Astrocyte (in vitro differentiated cells and primary cell): Measurements from ENCODE around the gene U2AF1L4. TPM values are rescaled to one million over a fixed set of nuclear protein-coding genes. Genes with fewer than 3 reads are reported as not detected.

Source experiments
- DNase-seq: peaks from one replicate; pipeline ENCODE4 v3.0.0-alpha.2; 2010; ENCODE audit warnings: low read depth
- FAIRE-seq: peaks from 2 replicates; lab custom pipeline; 2011; peaks lifted over from hg19 to GRCh38; lab: Jason Lieb, UNC
- H2AFZ ChIP-seq: 2 replicates; pipeline ENCODE4 v1.6.0; 2012; ENCODE audit warnings: low read depth, low read length, inconsistent platforms
- H3K27ac ChIP-seq: 2 replicates; pipeline ENCODE4 v1.5.1; 2011; ENCODE audit warnings: low read depth, low read length, inconsistent platforms
- H3K27me3 ChIP-seq: 2 replicates; pipeline ENCODE4 v1.6.0; 2011; ENCODE audit warnings: low read length, inconsistent platforms; ENCODE audit not compliant: insufficient read depth
- H3K36me3 ChIP-seq: 2 replicates; pipeline ENCODE4 v1.5.1; 2011; ENCODE audit warnings: low read length, inconsistent platforms; ENCODE audit not compliant: insufficient read depth
- H3K4me1 ChIP-seq: 2 replicates; pipeline ENCODE4 v1.5.1; 2011; ENCODE audit warnings: low read length, inconsistent platforms; ENCODE audit not compliant: insufficient read depth
- H3K4me2 ChIP-seq: 2 replicates; pipeline ENCODE4 v1.6.0; 2012; ENCODE audit warnings: low read length, inconsistent platforms
- H3K4me3 ChIP-seq: 2 replicates; pipeline ENCODE4 v1.5.1; 2011; ENCODE audit warnings: low read depth, mild to moderate bottlenecking, low read length, inconsistent platforms; ENCODE audit not compliant: insufficient read depth
- H3K79me2 ChIP-seq: 2 replicates; pipeline ENCODE4 v1.6.0; 2012; ENCODE audit warnings: mild to moderate bottlenecking, low read length, inconsistent platforms; ENCODE audit not compliant: insufficient read depth
- H3K9ac ChIP-seq: 2 replicates; pipeline ENCODE4 v1.6.0; 2012; ENCODE audit warnings: mild to moderate bottlenecking, low read length, inconsistent platforms
- H3K9me3 ChIP-seq: 2 replicates; pipeline ENCODE4 v1.5.1; 2012; ENCODE audit warnings: low read depth, mild to moderate bottlenecking, low read length, inconsistent platforms; ENCODE audit not compliant: insufficient read depth
- H4K20me1 ChIP-seq: 2 replicates; pipeline ENCODE4 v1.6.0; 2012; ENCODE audit warnings: low read length, inconsistent platforms; ENCODE audit not compliant: insufficient read depth
- H3K27ac Mint-ChIP-seq: one replicate; pipeline ENCODE4 v1.8.0; 2021; ENCODE audit warnings: mild to moderate bottlenecking, mixed read lengths; ENCODE audit not compliant: unreplicated experiment
- H3K27me3 Mint-ChIP-seq: one replicate; pipeline ENCODE4 v1.8.0; 2021; ENCODE audit warnings: low read depth, mixed read lengths; ENCODE audit not compliant: unreplicated experiment
- H3K36me3 Mint-ChIP-seq: one replicate; pipeline ENCODE4 v1.8.0; 2021; ENCODE audit warnings: low read depth, mixed read lengths; ENCODE audit not compliant: unreplicated experiment
- H3K4me1 Mint-ChIP-seq: one replicate; pipeline ENCODE4 v1.8.0; 2021; ENCODE audit warnings: low read depth, mixed read lengths; ENCODE audit not compliant: unreplicated experiment
- H3K4me3 Mint-ChIP-seq: one replicate; pipeline ENCODE4 v1.8.0; 2021; ENCODE audit warnings: mild to moderate bottlenecking, moderate library complexity, mixed read lengths; ENCODE audit not compliant: unreplicated experiment
- H3K9me3 Mint-ChIP-seq: one replicate; pipeline ENCODE4 v1.8.0; 2021; ENCODE audit warnings: mild to moderate bottlenecking, mixed read lengths; ENCODE audit not compliant: unreplicated experiment
- CTCF ChIP-seq: IDR thresholded peaks from 2 replicates; pipeline ENCODE4 v1.5.1; 2011; ENCODE audit warnings: low read depth, mild to moderate bottlenecking, inconsistent platforms, low read length, moderate library complexity; ENCODE audit not compliant: insufficient read depth
- EZH2 ChIP-seq: IDR thresholded peaks from 2 replicates; pipeline ENCODE4 v1.6.1; 2012; ENCODE audit warnings: mild to moderate bottlenecking, low read length, inconsistent platforms; ENCODE audit not compliant: insufficient read depth
- total RNA-seq: library from RNA; stranded (reverse); gene quantifications from 2 replicates; pipeline ENCODE4 v1.2.1, GENCODE V29; 2021

The U2AF1L4 gene
- total RNA-seq, 1 donor from 2014 or later, result 15.7 TPM

- H3K4me1 Mint-ChIP-seq, result peaks cover 4% of the 10 kb centered on the region
- H2AFZ ChIP-seq, result no peak overlapping the region
- DNase-seq, result no peak
- H3K36me3 Mint-ChIP-seq, result peaks cover 11% of the 10 kb centered on the region
- no peaks in the 10 kb centered on the region for H3K36me3 ChIP-seq
- FAIRE-seq, result no peak
- no peaks in the 10 kb centered on the region for H3K9me3 Mint-ChIP-seq
- H3K9me3 ChIP-seq, result no peaks in the 10 kb centered on the region
- no peak overlapping the region for H3K4me2 ChIP-seq
- H3K4me3 ChIP-seq, result no peak overlapping the region
- TF ChIP-seq CTCF (no peak), EZH2 (no peak)
- H3K27ac ChIP-seq, result no peak overlapping the region
- no peak overlapping the region for H3K27ac Mint-ChIP-seq
- H3K79me2 ChIP-seq, result no peaks in the 10 kb centered on the region
- H3K9ac ChIP-seq, result no peak overlapping the region
- H4K20me1 ChIP-seq, result no peaks in the 10 kb centered on the region
- no peak overlapping the region for H3K4me3 Mint-ChIP-seq
- no peaks in the 10 kb centered on the region for H3K4me1 ChIP-seq
- no peaks in the 10 kb centered on the region for H3K27me3 ChIP-seq
- peaks cover 39% of the 10 kb centered on the region for H3K27me3 Mint-ChIP-seq
Observed at GRCh38 chr19:35784503-35785338, 39.5 kb upstream of the U2AF1L4 start.

- H3K4me1 ChIP-seq, result no peaks in the 10 kb centered on the region
- H3K79me2 ChIP-seq, result no peaks in the 10 kb centered on the region
- Mint-ChIP-seq H3K27ac (no peak overlapping the region), H3K36me3 (peaks cover 11% of the 10 kb centered on the region), H3K27me3 (peaks cover 37% of the 10 kb centered on the region), H3K9me3 (no peaks in the 10 kb centered on the region), H3K4me1 (peaks cover 4% of the 10 kb centered on the region), H3K4me3 (no peak overlapping the region)
- no peak overlapping the region for H2AFZ ChIP-seq
- DNase-seq (no peak), FAIRE-seq (no peak)
- H3K9me3 ChIP-seq, result no peaks in the 10 kb centered on the region
- no peak overlapping the region for H3K4me2 ChIP-seq
- H3K36me3 ChIP-seq, result no peaks in the 10 kb centered on the region
- no peak overlapping the region for H3K27ac ChIP-seq
- no peak overlapping the region for H3K4me3 ChIP-seq
- H3K9ac ChIP-seq, result no peak overlapping the region
- H3K27me3 ChIP-seq, result no peaks in the 10 kb centered on the region
- TF ChIP-seq CTCF, result no peak
- no peak for TF ChIP-seq EZH2
- H4K20me1 ChIP-seq, result no peaks in the 10 kb centered on the region
Observed at GRCh38 chr19:35783469-35784434, 38.5 kb upstream of the U2AF1L4 start.
